Vagina (tissue), 2 donors: Measurements from ENCODE around the gene PPIF. TPM values are rescaled to one million over a fixed set of nuclear protein-coding genes. Genes with fewer than 3 reads are reported as not detected.
A peak's percentile ranks its signal among the peaks of the same experiment; 100 is the strongest.

Experiments
- DNase-seq, 2 donors: peaks; one replicate each; pipeline ENCODE4 v3.0.0-alpha.2; 2017; ENCODE audit errors: extremely low spot score in 2 of 2
- H3K27ac ChIP-seq: fragments of 200-600 bp; sonication (generic); one replicate; pipeline ENCODE4 v1.5.1; 2019
- H3K27me3 ChIP-seq: fragments of 200-600 bp; sonication (generic); one replicate; pipeline ENCODE4 v1.5.1; 2019
- H3K36me3 ChIP-seq, 2 donors: fragments of 200-600 bp; sonication (generic); one replicate each; pipeline ENCODE4 v1.5.1; 2017 to 2019
- H3K4me1 ChIP-seq: fragments of 200-600 bp; sonication (generic); one replicate; pipeline ENCODE4 v1.5.1; 2019
- H3K4me3 ChIP-seq, 2 donors: fragments of 200-600 bp; sonication (generic); 1 replicate in 1 of 2; 2 replicates in 1 of 2; pipeline ENCODE4 v1.5.1; 2016 to 2019
- H3K9me3 ChIP-seq: fragments of 200-600 bp; sonication (generic); one replicate; pipeline ENCODE4 v1.5.1; 2019
- POLR2A ChIP-seq, 2 donors: fragments of 450-650 bp; IDR thresholded peaks; one replicate each; pipeline ENCODE4 v1.6.1; 2017; ENCODE audit warnings: antibody characterized with exemption in 2 of 2, mild to moderate bottlenecking in 2 of 2, moderate library complexity in 2 of 2
- POLR2AphosphoS5 ChIP-seq, 2 donors: sonication (generic); formaldehyde crosslinking; IDR thresholded peaks; one replicate each; pipeline ENCODE4 v1.9.0; 2017; ENCODE audit warnings: antibody characterized with exemption in 2 of 2, mild to moderate bottlenecking in 2 of 2, low read depth in 1 of 2; ENCODE audit not compliant: insufficient read depth in 1 of 2
- intact Hi-C: fragments of 100-400 bp; cut with DNase I; formaldehyde crosslinking; loops from one replicate; pipeline ENCODE4 v1.15.1; 2023
- total RNA-seq: library from RNA; depleted of rRNA; stranded (reverse); fragments of >200 nt; gene quantifications from one replicate; pipeline ENCODE4 v1.2.3, GENCODE V29; 2016
- TF ChIP-seq, protein P1 (sequence below), 3 experiments: fragments of 450-650 bp in 2 of 3; fragments of 200-600 bp in 1 of 3; sonication (generic) in 1 of 3; IDR thresholded peaks; one replicate each; pipeline ENCODE4 v1.5.1; 2017 to 2019; ENCODE audit warnings: antibody characterized with exemption in 3 of 3, mild to moderate bottlenecking in 2 of 3, moderate library complexity in 2 of 3

Gene PPIF
- total RNA-seq, 1 donor from 2014 or later = 44.7 TPM

DNA sequence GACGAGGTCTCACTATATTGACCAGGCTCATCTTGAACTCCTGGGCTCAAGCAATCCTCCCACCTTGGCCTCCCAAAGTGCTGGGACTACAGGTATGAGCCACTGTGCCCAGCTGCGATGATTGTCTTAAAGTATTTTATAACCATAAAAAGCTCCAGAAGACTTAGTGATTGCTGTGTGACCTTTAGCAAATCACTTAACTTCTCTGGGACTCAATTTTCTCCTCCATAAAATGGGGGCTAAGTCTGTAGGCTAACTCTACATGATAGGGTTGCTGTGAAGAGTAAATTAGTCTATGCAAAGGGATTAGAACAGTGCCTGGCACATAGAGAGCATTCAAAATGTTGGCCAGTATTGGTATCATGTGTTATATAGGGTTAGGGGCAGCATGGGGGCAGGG lies 42.8 kb downstream of the PPIF start:
- no peak for DNase-seq
- H3K27me3 ChIP-seq = no peaks in the 10 kb centered on the region
- intact Hi-C loops = no loop called here
- no peak overlapping the region for H3K4me3 ChIP-seq
- H3K9me3 ChIP-seq = no peaks in the 10 kb centered on the region
- peaks cover 45% of the 10 kb centered on the region for H3K4me1 ChIP-seq
- TF ChIP-seq POLR2AphosphoS5 (IDR thresholded peaks at IDR 0.05; ENCODE audit: insufficient read depth in 1 of 2, low read depth in 1 of 2) = no peak
- TF ChIP-seq POLR2A (IDR thresholded peaks at IDR 0.05) = no peak
- TF ChIP-seq, protein P1, sequence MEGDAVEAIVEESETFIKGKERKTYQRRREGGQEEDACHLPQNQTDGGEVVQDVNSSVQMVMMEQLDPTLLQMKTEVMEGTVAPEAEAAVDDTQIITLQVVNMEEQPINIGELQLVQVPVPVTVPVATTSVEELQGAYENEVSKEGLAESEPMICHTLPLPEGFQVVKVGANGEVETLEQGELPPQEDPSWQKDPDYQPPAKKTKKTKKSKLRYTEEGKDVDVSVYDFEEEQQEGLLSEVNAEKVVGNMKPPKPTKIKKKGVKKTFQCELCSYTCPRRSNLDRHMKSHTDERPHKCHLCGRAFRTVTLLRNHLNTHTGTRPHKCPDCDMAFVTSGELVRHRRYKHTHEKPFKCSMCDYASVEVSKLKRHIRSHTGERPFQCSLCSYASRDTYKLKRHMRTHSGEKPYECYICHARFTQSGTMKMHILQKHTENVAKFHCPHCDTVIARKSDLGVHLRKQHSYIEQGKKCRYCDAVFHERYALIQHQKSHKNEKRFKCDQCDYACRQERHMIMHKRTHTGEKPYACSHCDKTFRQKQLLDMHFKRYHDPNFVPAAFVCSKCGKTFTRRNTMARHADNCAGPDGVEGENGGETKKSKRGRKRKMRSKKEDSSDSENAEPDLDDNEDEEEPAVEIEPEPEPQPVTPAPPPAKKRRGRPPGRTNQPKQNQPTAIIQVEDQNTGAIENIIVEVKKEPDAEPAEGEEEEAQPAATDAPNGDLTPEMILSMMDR (IDR thresholded peaks at IDR 0.05) = no peak
- peaks cover 0 to 16% of the 10 kb centered on the region in 2 donors for H3K36me3 ChIP-seq
- H3K27ac ChIP-seq = peak overlapping the region; percentile 76

DNA sequence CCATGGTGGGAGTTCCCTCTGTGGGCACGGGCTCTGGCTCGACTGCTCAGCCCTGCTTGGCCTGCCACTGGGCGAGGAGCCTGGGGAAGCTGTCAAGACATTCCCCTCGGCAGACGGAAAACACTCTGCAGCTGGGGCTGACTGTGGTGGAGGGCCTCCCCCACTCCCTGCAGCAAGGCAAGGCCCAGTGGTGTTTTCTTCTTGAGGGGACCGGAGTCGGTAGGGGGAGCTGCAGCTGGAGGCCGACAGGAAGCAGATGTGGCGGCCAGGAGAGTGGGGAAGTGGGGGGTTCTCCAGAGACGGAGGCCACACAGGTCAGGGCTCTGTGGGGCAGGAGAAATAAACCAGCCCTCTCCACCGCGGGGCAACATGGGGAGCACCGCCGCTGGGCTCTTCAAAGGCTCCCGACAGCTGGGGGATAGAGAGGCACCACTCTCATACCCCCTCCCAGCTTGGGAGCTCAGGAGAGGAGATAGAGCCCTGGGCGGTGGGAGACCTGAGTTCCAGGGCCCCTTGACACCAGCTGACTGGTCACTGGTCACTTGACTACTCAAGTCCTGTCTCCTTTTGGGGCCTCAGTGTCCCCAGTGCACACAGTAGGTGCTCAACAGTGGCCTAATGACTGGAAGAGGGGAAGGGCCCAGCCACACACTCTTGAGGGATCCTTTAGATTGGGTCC lies 43.4 kb downstream of the PPIF start:
- peaks cover 0 to 9% of the 10 kb centered on the region in 2 donors for H3K36me3 ChIP-seq
- intact Hi-C loops = no loop called here

DNA sequence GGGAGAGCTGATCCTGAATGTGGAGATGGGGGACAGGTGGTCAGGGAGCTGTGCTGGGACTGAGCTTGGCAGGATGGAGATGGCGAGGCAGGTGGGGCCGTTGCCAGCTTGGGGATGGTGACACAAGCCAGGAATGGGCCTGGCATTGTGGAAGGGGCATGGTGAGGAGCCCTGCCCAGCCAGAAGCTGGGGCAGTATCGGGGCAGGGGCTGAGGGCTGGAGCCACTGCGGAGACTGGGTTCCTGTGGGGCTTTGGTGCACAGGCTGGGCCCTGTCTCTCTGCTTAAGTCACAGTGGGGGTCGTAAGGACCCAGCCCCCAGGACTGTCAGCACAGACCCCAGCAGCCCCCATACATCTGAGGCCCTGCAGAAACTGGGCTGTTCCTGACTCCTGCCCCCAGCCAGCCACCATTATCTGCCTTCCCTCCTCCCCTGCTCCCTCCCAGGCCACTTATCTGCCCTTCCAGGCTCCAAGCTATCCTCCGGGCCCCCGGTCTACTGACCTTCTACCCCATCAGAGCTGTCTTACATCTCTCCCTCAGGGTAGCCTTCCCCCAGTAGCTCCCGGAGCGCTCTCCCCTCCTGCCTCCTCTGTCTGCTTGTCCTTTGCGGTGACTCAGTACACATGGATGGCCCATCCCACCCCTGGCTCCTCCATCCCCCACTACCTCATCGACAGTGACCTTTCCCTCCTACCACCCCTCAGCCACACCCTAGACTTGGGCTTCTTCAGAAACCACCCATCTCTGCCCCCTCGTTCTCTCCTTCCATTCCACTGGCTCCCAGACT lies 44.2 kb downstream of the PPIF start:
- peaks cover 0 to 2% of the 10 kb centered on the region in 2 donors for H3K36me3 ChIP-seq

More for the DNA sequence above, 43.4 kb downstream of the PPIF start:
- Histone ChIP-seq H3K9me3 (no peaks in the 10 kb centered on the region), H3K27ac (peak overlapping the region; percentile 76), H3K4me3 (no peak overlapping the region), H3K4me1 (peaks cover 45% of the 10 kb centered on the region), H3K27me3 (no peaks in the 10 kb centered on the region)
- TF ChIP-seq, protein P1 (IDR thresholded peaks at IDR 0.05) = no peak
- peak in 1 of 2 donors; percentile 31 for TF ChIP-seq POLR2AphosphoS5 (IDR thresholded peaks at IDR 0.05; ENCODE audit: insufficient read depth in 1 of 2, low read depth in 1 of 2)
- peak in 1 of 2 donors; percentile 82 for DNase-seq

DNA sequence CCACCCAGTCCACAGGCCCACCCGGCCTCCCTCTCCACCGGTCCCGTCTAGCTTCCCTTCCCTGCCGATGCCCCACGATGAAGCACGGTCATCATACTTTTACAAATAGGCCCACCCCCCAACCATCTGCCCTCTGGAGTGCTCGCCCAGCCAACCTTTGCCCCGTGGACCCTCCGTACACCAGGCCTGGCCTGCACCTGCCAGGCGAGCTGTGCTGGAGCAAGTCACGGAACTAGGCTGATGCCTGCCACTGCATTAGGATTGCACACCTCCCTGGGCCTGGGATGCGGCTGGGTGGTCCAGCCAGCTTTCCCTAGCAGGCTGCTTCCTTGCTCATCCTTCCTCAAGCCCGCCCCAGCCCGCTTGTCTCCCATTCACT lies 44.7 kb downstream of the PPIF start:
- DNase-seq = no peak
- intact Hi-C loops = no loop called here
- H3K27me3 ChIP-seq = no peaks in the 10 kb centered on the region
- peaks cover 56% of the 10 kb centered on the region for H3K4me1 ChIP-seq
- peak overlapping the region; percentile 76 for H3K27ac ChIP-seq
- H3K4me3 ChIP-seq = no peak overlapping the region
- H3K36me3 ChIP-seq = no peaks in the 10 kb centered on the region
- no peaks in the 10 kb centered on the region for H3K9me3 ChIP-seq
- TF ChIP-seq POLR2A (IDR thresholded peaks at IDR 0.05) = no peak
- TF ChIP-seq POLR2AphosphoS5 (IDR thresholded peaks at IDR 0.05; ENCODE audit: insufficient read depth in 1 of 2, low read depth in 1 of 2) = peak in 1 of 2 donors; percentile 6
- TF ChIP-seq, protein P1 (IDR thresholded peaks at IDR 0.05) = no peak

More for the DNA sequence above, 44.2 kb downstream of the PPIF start:
- Histone ChIP-seq H3K27ac (peak overlapping the region; percentile 76), H3K9me3 (no peaks in the 10 kb centered on the region), H3K27me3 (no peaks in the 10 kb centered on the region), H3K4me3 (no peak overlapping the region), H3K4me1 (peaks cover 50% of the 10 kb centered on the region)
- TF ChIP-seq POLR2A (IDR thresholded peaks at IDR 0.05) = no peak
- TF ChIP-seq, protein P1 (IDR thresholded peaks at IDR 0.05) = no peak
- TF ChIP-seq POLR2AphosphoS5 (IDR thresholded peaks at IDR 0.05; ENCODE audit: insufficient read depth in 1 of 2, low read depth in 1 of 2) = no peak
- intact Hi-C loops = no loop called here
- DNase-seq = peak in 1 of 2 donors; percentile 84
